ENCODE data around the gene ADCY9. TPM values are rescaled to one million over a fixed set of nuclear protein-coding genes. Genes with fewer than 3 reads are reported as not detected.
"Not testable (repeated sequence)": the region's sequence is repeated elsewhere in the genome, so short reads cannot be mapped to it uniquely, and the experiment has no call there.

ADCY9 gene
- total RNA-seq, result 1 to 10 TPM; 8.2 to 9.2 TPM
- polyA plus RNA-seq, result 1.2 TPM

DNA sequence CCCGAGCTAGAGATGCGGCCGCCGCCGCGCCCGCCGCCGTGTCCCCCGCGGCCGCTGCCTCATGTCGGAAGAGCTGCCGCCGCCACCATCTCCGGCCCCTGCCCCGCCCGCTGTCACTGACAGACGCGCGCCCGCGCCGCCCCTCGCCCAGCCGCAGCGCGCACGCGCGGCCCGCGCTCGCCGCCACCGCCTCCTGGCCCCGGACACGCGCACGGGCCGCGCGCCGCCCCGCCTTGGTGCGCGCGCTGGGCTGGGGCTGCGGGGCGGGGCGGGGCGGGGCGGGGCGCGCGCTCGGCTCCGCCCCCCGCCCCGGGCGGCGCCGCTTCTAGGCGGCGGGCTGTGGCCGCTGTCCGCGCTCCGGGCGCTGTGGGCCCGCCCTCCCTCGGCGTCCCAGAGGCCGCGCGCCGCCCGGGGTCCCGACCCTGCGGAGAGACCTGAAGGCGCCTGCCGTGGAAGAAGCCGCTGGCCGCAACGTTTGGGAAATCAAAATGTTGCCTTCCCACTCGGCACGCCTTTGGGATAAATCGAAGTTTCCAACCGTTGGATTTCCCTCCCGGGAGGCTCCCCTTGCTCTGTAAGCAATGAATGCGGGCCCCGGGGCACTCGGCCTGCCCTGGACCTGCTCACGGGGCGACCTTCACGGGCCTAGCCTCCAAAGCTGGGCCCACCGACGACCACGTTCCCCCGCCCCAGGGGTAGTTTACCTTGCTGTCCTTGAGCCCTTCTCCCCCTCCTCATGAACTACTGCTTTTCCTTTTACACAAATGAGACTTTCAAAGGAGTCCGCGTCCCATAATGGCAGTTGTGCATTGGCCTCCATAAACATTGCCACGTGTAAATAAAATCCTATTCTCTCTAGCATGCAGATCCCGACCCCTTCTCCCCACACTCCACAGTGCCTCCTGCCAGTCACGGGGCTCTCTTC, at the start of gene ADCY9:
Gene ADCY9 (minus strand): TSS at position 118 of the 925 bp plus-strand sequence. CDS start 1,000 bp downstream, outside the sequence.
- Mint-ChIP-seq H3K27ac (peak within 1 kb of the TSS; percentile 34 to 96 (median 80)), H3K4me1 (peaks cover 36 to 43% (median 40%) of the 10 kb centered on the region in 3 donors), H3K27me3 (peaks cover 3 to 4% of the 10 kb centered on the region in 2 donors), H3K4me3 (peak within 1 kb of the TSS; percentile 82 to 93 (median 87)), H3K9me3 (no peaks in the 10 kb centered on the region), H3K36me3 (peaks cover 0 to 1% (median 0%) of the 10 kb centered on the region in 3 donors)
- Histone ChIP-seq H3K27me3 (ENCODE audit: insufficient read depth, low read length, poor library complexity, severe bottlenecking) (no peaks in the 10 kb centered on the region), H3K9me3 (ENCODE audit: low read length) (no peaks in the 10 kb centered on the region), H3K4me1 (ENCODE audit: insufficient read depth, low read length) (peaks cover 31% of the 10 kb centered on the region), H3K4me3 (ENCODE audit: low read length) (peak within 1 kb of the TSS; percentile 56), H3K27ac (ENCODE audit: low read depth, low read length) (peak within 1 kb of the TSS; percentile 18), H3K36me3 (ENCODE audit: insufficient read depth, low read length) (no peaks in the 10 kb centered on the region)
- peak; percentile 71 to 85 (median 76) for DNase-seq
- CTCF ChIA-PET, result interaction anchor here (1.1 kb wide), 1 partner anchor 137 kb away, joined by 5 read pairs; no protein-coding TSS in a partner anchor
- POLR2A ChIA-PET, result interaction anchor here (1.1 to 2.2 kb wide), 3 partner anchors 30 to 236 kb away, joined by 3 to 8 read pairs (median 4); partner anchors contain the start of gene CREBBP

DNA sequence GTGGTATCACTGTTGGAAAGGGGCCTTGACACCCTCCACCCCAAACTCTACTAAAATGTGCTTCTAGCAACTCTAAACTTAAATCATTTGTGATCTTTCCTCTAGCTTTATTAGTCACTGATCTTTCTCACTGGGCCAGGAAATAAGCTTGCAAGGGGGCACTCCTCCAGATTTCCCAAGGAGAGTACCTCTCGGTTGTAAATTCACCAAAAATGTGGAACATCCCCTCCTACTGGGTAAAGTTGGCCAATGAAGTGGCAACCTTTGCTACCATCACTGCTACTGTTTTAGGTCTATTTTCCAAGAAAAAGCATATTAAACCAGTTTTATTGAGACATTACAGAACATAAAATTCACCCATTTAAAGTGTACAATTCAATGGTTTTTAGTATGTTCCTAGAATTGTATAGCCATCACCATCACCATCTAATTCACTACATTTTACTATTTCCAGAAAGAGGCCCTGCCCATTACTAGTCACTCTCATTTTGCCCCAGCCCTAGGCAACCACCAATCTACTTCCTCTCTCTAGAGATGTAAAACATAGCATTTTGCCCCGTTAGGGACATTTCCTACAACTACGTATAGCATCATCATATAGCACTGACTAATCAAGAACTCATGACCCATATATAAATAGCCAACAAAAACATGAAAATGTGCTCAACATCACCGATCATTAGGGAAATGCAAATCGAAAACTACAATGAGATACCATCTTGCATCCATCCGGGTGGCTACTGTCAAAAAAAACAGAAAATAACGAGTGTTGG, 44.6 kb upstream of the ADCY9 start:
- Mint-ChIP-seq H3K4me1 (peaks cover 0 to 13% (median 0%) of the 10 kb centered on the region in 3 donors), H3K27ac (peak overlapping the region in 2 of 8 donors; percentile 35 to 58), H3K27me3 (peaks cover 0 to 4% of the 10 kb centered on the region in 2 donors), H3K36me3 (no peaks in the 10 kb centered on the region), H3K9me3 (no peaks in the 10 kb centered on the region), H3K4me3 (peak overlapping the region in 1 of 7 donors; percentile 60)
- Histone ChIP-seq H3K36me3 (ENCODE audit: insufficient read depth, low read length) (no peaks in the 10 kb centered on the region), H3K27ac (ENCODE audit: low read depth, low read length) (no peak overlapping the region), H3K27me3 (ENCODE audit: insufficient read depth, low read length, poor library complexity, severe bottlenecking) (no peaks in the 10 kb centered on the region), H3K9me3 (ENCODE audit: low read length) (no peaks in the 10 kb centered on the region), H3K4me1 (ENCODE audit: insufficient read depth, low read length) (no peaks in the 10 kb centered on the region), H3K4me3 (ENCODE audit: low read length) (no peak overlapping the region)
- DNase-seq, result no peak
- ChIA-PET POLR2A (no interaction called here), CTCF (no interaction called here)

DNA sequence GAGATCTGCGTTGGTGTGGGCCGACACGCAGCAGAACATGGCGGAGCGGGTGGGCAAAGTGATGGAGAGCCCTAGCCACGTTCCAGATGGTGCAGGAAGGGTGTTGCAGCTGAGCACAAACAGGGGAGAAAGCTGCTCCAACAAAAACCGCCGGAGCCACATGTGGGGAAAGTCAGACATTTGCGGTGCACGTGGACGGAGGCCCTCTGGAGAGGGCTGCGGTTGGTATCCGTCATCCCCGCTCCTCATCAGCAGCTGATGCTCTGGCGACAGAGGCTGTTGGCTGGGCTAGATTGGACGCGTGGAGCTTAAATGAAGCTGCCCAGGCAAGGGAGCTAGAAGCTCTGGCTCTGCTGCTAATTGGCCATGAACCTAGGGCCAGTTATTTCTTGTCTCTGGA, 43.5 kb upstream of the ADCY9 start:
- Histone ChIP-seq H3K4me1 (ENCODE audit: insufficient read depth, low read length) (no peaks in the 10 kb centered on the region), H3K9me3 (ENCODE audit: low read length) (no peaks in the 10 kb centered on the region), H3K27me3 (ENCODE audit: insufficient read depth, low read length, poor library complexity, severe bottlenecking) (no peaks in the 10 kb centered on the region), H3K4me3 (ENCODE audit: low read length) (no peak overlapping the region), H3K36me3 (ENCODE audit: insufficient read depth, low read length) (no peaks in the 10 kb centered on the region), H3K27ac (ENCODE audit: low read depth, low read length) (no peak overlapping the region)
- H3K27ac Mint-ChIP-seq, result peak overlapping the region in 1 of 8 donors; percentile 42
- DNase-seq, result no peak
- no peak overlapping the region for H3K4me3 Mint-ChIP-seq
- ChIA-PET POLR2A (no interaction called here), CTCF (no interaction called here)
- H3K4me1 Mint-ChIP-seq, result peaks cover 0 to 13% (median 0%) of the 10 kb centered on the region in 3 donors
- H3K27me3 Mint-ChIP-seq, result peaks cover 0 to 4% of the 10 kb centered on the region in 2 donors
- no peaks in the 10 kb centered on the region for H3K36me3 Mint-ChIP-seq
- no peaks in the 10 kb centered on the region for H3K9me3 Mint-ChIP-seq

DNA sequence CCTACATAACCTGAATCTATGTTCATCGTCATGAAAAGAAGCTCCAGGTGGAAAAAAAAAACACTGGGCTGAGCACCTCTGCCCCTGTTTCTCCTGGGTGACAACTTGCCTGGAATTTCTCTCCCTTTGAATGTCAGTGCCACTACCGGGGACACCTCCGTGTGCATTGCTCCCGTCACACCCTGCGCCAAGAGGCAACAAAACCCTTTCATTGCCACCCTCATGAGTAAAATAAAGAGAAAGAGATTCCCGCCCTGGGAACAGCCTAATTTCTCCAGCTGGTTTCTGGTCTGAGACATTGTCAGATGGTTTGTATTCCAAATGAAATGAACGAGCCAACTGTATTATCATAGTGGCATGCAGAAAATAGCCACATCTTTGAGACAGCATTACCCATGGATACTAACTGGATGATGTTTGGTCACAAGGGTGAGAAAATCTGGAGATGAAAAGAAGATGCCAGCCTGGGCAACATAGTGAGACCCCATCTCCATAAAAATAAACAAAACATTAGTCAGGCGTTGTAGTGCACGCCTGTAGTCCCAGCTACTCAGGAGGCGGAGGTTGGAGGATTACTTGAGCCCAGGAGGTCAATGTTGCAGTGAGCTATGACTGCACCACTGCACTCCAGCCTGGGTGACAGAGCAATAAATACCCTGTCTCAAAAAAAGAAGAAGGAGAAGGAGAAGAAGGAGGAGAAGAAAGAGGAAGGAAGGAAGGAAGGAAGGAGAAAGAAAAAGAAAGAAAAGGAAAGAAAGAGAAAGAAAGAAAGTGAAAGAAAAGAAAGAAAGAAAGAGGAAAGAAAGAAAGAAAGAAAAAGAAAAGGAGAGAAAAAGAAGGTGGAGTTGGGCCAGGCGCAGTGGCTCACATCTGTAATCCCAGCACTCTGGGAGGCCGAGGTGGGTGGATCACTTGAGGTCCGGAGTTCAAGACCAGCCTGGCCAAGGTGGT, 42.2 kb upstream of the ADCY9 start:
- POLR2A ChIA-PET, result no interaction called here
- no peaks in the 10 kb centered on the region for H3K9me3 ChIP-seq (ENCODE audit: low read length)
- no peak for DNase-seq
- H3K4me3 ChIP-seq (ENCODE audit: low read length), result no peak overlapping the region
- Mint-ChIP-seq H3K27ac (no peak overlapping the region), H3K4me3 (no peak overlapping the region), H3K4me1 (peaks cover 0 to 13% (median 0%) of the 10 kb centered on the region in 3 donors), H3K36me3 (no peaks in the 10 kb centered on the region), H3K27me3 (peaks cover 0 to 4% of the 10 kb centered on the region in 2 donors), H3K9me3 (no peaks in the 10 kb centered on the region)
- H3K27ac ChIP-seq (ENCODE audit: low read depth, low read length), result no peak overlapping the region
- no peaks in the 10 kb centered on the region for H3K36me3 ChIP-seq (ENCODE audit: insufficient read depth, low read length)
- no peaks in the 10 kb centered on the region for H3K27me3 ChIP-seq (ENCODE audit: insufficient read depth, low read length, poor library complexity, severe bottlenecking)
- H3K4me1 ChIP-seq (ENCODE audit: insufficient read depth, low read length), result no peaks in the 10 kb centered on the region
- CTCF ChIA-PET, result no interaction called here

DNA sequence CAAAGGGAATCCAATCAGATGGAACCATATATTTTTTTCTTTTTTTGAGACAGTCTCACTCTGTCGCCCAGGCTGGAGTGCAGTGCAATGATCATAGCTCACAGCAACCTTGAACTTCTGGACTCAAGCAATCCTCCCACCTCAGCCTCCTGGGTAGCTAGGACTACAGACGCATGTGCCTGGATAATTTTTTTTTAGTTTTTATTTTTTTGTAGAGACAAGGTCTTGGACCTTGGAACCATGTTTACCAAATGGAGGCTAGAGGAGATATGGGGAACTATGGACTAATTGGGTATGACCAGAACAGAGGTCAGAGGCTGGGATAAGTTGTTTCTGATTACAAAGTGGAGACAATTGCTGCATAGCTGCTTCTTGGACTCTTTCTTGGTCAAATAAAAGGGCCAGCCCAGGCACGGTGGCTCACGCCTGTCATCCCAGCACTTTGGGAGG, 41.2 kb upstream of the ADCY9 start:
- H3K9me3 Mint-ChIP-seq, result no peaks in the 10 kb centered on the region
- ChIA-PET CTCF (no interaction called here), POLR2A (no interaction called here)
- peaks cover 0 to 4% of the 10 kb centered on the region in 2 donors for H3K27me3 Mint-ChIP-seq
- Histone ChIP-seq H3K4me3 (ENCODE audit: low read length) (no peak overlapping the region), H3K36me3 (ENCODE audit: insufficient read depth, low read length) (no peaks in the 10 kb centered on the region), H3K27me3 (ENCODE audit: insufficient read depth, low read length, poor library complexity, severe bottlenecking) (no peaks in the 10 kb centered on the region), H3K4me1 (ENCODE audit: insufficient read depth, low read length) (no peaks in the 10 kb centered on the region), H3K27ac (ENCODE audit: low read depth, low read length) (no peak overlapping the region), H3K9me3 (ENCODE audit: low read length) (no peaks in the 10 kb centered on the region)
- no peak for DNase-seq
- peaks cover 0 to 13% (median 0%) of the 10 kb centered on the region in 3 donors for H3K4me1 Mint-ChIP-seq
- no peak overlapping the region for H3K4me3 Mint-ChIP-seq
- H3K36me3 Mint-ChIP-seq, result no peaks in the 10 kb centered on the region
- no peak overlapping the region for H3K27ac Mint-ChIP-seq

DNA sequence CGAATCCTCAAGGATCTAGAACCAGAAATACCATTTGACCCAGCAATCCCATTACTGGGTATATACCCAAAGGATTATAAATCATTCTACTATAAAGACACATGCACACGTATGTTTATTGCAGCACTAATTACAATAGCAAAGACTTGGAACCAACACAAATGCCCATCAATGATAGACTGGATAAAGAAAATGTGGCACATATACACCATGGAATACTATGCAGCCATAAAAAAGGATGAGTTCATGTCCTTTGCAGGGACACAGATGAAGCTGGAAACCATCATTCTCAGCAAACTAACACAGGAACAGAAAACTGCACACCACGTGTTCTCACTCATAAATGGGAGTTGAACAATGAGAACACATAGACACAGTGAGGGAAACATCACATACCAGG, 40.3 kb upstream of the ADCY9 start:
- H3K27ac ChIP-seq (ENCODE audit: low read depth, low read length); H3K27ac Mint-ChIP-seq; H3K4me1 ChIP-seq (ENCODE audit: insufficient read depth, low read length); H3K36me3 ChIP-seq (ENCODE audit: insufficient read depth, low read length); H3K4me3 Mint-ChIP-seq; H3K27me3 Mint-ChIP-seq; H3K27me3 ChIP-seq (ENCODE audit: insufficient read depth, low read length, poor library complexity, severe bottlenecking); POLR2A ChIA-PET; H3K9me3 ChIP-seq (ENCODE audit: low read length); H3K9me3 Mint-ChIP-seq; H3K4me3 ChIP-seq (ENCODE audit: low read length); DNase-seq; H3K36me3 Mint-ChIP-seq; CTCF ChIA-PET: not testable (repeated sequence)
- peaks cover 0 to 13% (median 0%) of the 10 kb centered on the region in 3 donors for H3K4me1 Mint-ChIP-seq

DNA sequence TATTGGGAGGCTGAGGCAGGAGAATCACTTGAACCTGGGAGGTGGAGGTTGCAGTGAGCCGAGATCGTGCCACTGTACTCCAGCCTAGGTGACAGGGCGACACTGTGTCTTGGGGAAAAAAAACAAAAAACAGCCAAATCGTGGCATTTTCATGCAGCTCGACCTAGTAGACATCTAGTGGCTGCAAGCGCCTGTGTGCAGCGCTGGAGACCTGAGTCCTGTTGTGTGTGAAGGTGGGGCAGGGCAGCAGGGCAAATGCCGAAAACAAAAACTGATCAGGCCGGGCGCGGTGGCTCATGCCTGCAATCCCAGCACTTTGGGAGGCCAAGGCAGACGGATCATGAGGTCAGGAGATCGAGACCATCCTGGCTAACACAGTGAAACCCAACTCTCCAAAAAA, 37.1 kb upstream of the ADCY9 start:
- DNase-seq; H3K4me3 ChIP-seq (ENCODE audit: low read length); CTCF ChIA-PET; H3K9me3 Mint-ChIP-seq; H3K36me3 ChIP-seq (ENCODE audit: insufficient read depth, low read length); H3K9me3 ChIP-seq (ENCODE audit: low read length); H3K27me3 ChIP-seq (ENCODE audit: insufficient read depth, low read length, poor library complexity, severe bottlenecking); H3K4me3 Mint-ChIP-seq; H3K27ac ChIP-seq (ENCODE audit: low read depth, low read length); H3K4me1 Mint-ChIP-seq; H3K4me1 ChIP-seq (ENCODE audit: insufficient read depth, low read length); H3K27me3 Mint-ChIP-seq; H3K36me3 Mint-ChIP-seq: not testable (repeated sequence)
- peak overlapping the region in 1 of 8 donors; percentile 38 for H3K27ac Mint-ChIP-seq
- POLR2A ChIA-PET, result interaction anchor here (0.7 kb wide), 1 partner anchor 14 kb away, joined by 7 read pairs; no protein-coding TSS in a partner anchor

Measured in CD8-positive, alpha-beta memory T cell (primary cell).